Pancreas (tissue), 10 donors: ENCODE measurements around the gene USP46. TPM values are rescaled to one million over a fixed set of nuclear protein-coding genes. Genes with fewer than 3 reads are reported as not detected.

Experiments used
- ATAC-seq, 4 donors: fragments of 200-7000 bp; cut with Tn5 transposase; one replicate each; pipeline versions ENCODE4 v1.8.0 to v1.9.1; 2020; ENCODE audit warnings: mild to moderate bottlenecking in 4 of 4, moderate library complexity in 4 of 4
- DNase-seq, 6 donors: peaks; one replicate each; pipeline ENCODE4 v3.0.0-alpha.2; 2020
- FAIRE-seq: peaks from 2 replicates; lab custom pipeline; 2012; peaks lifted over from hg19 to GRCh38; lab: Jason Lieb, UNC
- H3K27ac ChIP-seq, 4 donors: fragments of 200-600 bp; sonication (generic); 1 replicate in 3 of 4; 2 replicates in 1 of 4; pipeline versions ENCODE4 v1.5.0 to v1.8.0; 2020
- H3K27me3 ChIP-seq, 4 donors: fragments of 200-600 bp; one replicate each; pipeline ENCODE4 v1.8.0; 2021
- H3K36me3 ChIP-seq, 3 donors: fragments of 200-600 bp; sonication (generic) in 1 of 3; one replicate each; pipeline versions ENCODE4 v1.5.0 to v1.8.0; 2020 to 2021
- H3K4me1 ChIP-seq, 3 donors: fragments of 200-600 bp; one replicate each; pipeline ENCODE4 v1.8.0; 2021
- H3K4me3 ChIP-seq, 4 donors: fragments of 200-600 bp; sonication (generic) in 2 of 4; one replicate each; pipeline versions ENCODE4 v1.5.0 to v1.8.0; 2020 to 2021
- H3K9me3 ChIP-seq, 4 donors: fragments of 200-600 bp; one replicate each; pipeline ENCODE4 v1.8.0; 2021
- CTCF ChIP-seq, 4 donors: fragments of 200-600 bp; sonication (generic) in 3 of 4; IDR thresholded peaks; one replicate each; pipeline versions ENCODE4 v1.5.0 to v1.8.0; 2021; ENCODE audit warnings: antibody characterized with exemption in 4 of 4
- WGBS, 2 donors: extraction: QIAGEN DNeasy Blood & Tissue Kit; methylation state at CpG; one replicate each; pipeline ENCODE4 v1.1.7; 2013; 5-methylcytosine and 5-hydroxymethylcytosine counted together
- intact Hi-C, 3 donors: fragments of 100-400 bp; cut with DNase I; formaldehyde crosslinking; loops; one replicate each; pipeline versions ENCODE4 v1.11.1 to v1.14.2; 2022
- polyA plus RNA-seq, 2 donors: library from polyadenylated mRNA; stranded (reverse); fragments of 200-250 nt; gene quantifications; one replicate each; pipeline ENCODE4 v1.2.3, GENCODE V29; 2013
- total RNA-seq, 6 donors: library from RNA; stranded (reverse); fragmentation: NEBNext Ultra II Directional in 4 of 6; extraction: Animal tissue kit (Norgen Biotek cat#: 25700) in 4 of 6; gene quantifications; one replicate each; pipeline versions ENCODE4 v1.2.1 to v1.2.4, GENCODE V29; 2021 to 2023
- donor health status: healthy with polysubstance abuse.
- donor health status: DM: no; HTN: no; CAD: no; lungs with moderate emphysema.
- donor health status: DM: no; HTN: no; CAD: no.
- donor health status: control.
- donor health status: control.
- donor health status: Bipolar disorder and iron deficiency.
- donor health status: DM: yes; HTN: yes; CAD: no.
- donor health status: DM: no; HTN: no; CAD: no.
- donor health status: DM: no; HTN: no; CAD: no.
- donor health status: DM: yes; HTN: yes; CAD: no.

USP46 gene
- total and polyA plus RNA-seq, 8 donors, result 1.5 to 12.1 (median 9.3) TPM

DNA sequence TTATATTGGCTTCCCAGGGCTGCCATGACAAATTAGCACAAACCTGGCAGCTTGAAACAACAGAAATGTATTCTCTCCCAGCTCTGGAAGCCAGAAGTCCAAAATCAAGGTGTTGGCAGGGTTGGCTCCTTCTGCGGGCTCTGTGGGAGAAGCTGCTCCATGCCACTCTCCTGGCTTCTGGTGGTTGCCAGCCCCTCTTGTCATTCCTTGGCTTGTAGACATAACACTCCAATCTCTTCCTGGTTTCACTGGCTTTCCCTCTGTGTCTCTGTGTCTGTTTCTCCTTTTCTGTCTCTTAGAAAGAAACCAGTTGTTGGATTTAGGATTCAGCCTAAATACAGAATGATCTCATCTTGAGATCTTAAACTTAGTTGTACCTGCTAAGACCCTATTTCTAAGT is 85.5 kb downstream of the USP46 start:
- intact Hi-C loops, result no loop called here
- Histone ChIP-seq H3K36me3 (no peaks in the 10 kb centered on the region), H3K9me3 (no peaks in the 10 kb centered on the region), H3K4me1 (no peaks in the 10 kb centered on the region), H3K27ac (no peak overlapping the region), H3K4me3 (no peak overlapping the region), H3K27me3 (no peaks in the 10 kb centered on the region)
- DNase-seq (no peak), FAIRE-seq (no peak), ATAC-seq (no peak)
- 93 to 100% methylated on average over 1 of the region's 1 CpG for WGBS, 2 donors
- TF ChIP-seq CTCF (IDR thresholded peaks at IDR 0.05), result no peak

DNA sequence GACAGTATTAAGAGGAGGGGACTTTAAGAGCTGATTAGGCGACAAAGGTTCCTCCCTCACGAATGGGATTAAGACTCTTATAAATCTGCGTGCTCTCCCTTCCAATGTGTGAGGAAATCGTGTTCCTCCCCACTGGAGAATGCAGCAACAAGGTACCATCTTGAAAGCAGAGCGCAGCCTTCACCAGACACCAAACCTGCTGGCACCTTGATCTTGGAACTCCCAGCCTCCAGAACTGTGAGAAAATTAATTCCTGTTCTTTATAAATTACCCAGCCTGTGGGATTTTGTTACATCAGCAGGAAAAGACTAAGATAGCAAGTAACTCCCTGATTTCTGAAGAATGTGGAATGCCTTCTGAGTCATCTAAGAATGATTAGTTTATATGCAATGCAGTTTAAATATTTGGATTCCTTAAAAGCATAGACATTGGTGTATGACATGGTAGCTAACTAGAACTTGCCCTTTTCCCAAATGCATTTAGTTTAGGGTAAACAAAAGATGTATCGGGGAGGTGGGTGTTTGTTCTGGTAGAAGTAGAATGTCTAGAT is 86.1 kb downstream of the USP46 start:
- Histone ChIP-seq H3K9me3 (no peaks in the 10 kb centered on the region), H3K4me3 (no peak overlapping the region), H3K4me1 (no peaks in the 10 kb centered on the region), H3K36me3 (no peaks in the 10 kb centered on the region), H3K27ac (no peak overlapping the region), H3K27me3 (no peaks in the 10 kb centered on the region)
- FAIRE-seq, result no peak
- 91 to 97% methylated on average over 6 of the region's 6 CpGs for WGBS, 2 donors
- no peak for TF ChIP-seq CTCF (IDR thresholded peaks at IDR 0.05)
- ATAC-seq, result no peak
- no peak for DNase-seq
- intact Hi-C loops, result no loop called here

- WGBS, 2 donors, result 89 to 95% methylated on average over 3 of the region's 3 CpGs
- no peak for FAIRE-seq
- no peak for DNase-seq
Measured at GRCh38 chr4:52568351-52568750, 90.8 kb downstream of the USP46 start.

DNA sequence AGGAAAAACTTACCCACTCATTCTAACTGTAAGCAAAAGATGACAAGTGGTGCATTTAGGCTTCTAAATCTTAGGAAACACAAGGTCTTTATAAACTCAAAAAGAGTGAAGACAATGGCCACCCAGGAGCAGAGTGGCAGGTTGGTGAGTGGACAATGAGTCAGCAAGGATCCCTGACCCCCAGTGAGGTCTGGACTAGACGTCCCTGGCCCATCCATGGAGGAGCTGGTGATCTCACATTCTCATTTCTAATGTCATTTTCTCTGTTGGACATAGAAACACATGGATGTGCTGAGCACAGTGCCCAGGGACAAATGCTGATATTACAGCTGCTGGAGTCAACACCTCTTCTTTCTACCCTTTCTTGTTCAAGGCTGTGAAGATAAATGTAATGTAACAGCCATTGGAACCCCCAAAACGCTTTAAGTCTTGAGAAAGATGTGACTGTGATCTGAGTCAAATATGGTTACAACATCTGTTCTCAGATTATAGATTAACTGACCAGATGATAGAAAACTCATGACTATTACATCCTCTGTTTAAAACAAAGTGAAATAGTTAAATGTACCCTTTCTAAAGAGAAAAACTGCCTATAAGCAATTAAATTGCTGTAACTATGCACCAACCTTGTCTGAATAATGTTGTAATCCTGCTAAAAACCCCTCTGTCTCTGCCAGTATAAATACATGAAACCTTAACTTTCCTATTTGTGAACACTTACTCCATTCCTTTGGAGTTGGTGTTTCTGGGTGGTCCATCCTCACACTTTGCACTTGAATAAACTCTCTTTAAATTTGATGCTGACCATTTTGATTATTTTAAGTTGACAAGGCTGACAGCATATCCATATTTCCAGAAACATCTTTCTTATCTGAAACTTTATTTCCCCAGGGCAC is 92.7 kb downstream of the USP46 start:
- no peaks in the 10 kb centered on the region for H3K4me1 ChIP-seq
- TF ChIP-seq CTCF (IDR thresholded peaks at IDR 0.05), result no peak
- H3K9me3 ChIP-seq, result no peaks in the 10 kb centered on the region
- no peak for ATAC-seq
- H3K4me3 ChIP-seq, result no peak overlapping the region
- 34 to 47% methylated on average over 2 of the region's 2 CpGs for WGBS, 2 donors
- H3K27ac ChIP-seq, result no peak overlapping the region
- no peaks in the 10 kb centered on the region for H3K36me3 ChIP-seq
- H3K27me3 ChIP-seq, result no peaks in the 10 kb centered on the region
- no peak for DNase-seq
- FAIRE-seq, result no peak
- intact Hi-C loops, result no loop called here

More at GRCh38 chr4:52568351-52568750, 90.8 kb downstream of the USP46 start:
- intact Hi-C loops, result no loop called here
- no peak overlapping the region for H3K27ac ChIP-seq
- H3K27me3 ChIP-seq, result no peaks in the 10 kb centered on the region
- no peak for TF ChIP-seq CTCF (IDR thresholded peaks at IDR 0.05)
- H3K36me3 ChIP-seq, result no peaks in the 10 kb centered on the region
- H3K9me3 ChIP-seq, result no peaks in the 10 kb centered on the region
- no peak overlapping the region for H3K4me3 ChIP-seq
- ATAC-seq, result no peak
- no peaks in the 10 kb centered on the region for H3K4me1 ChIP-seq

DNA sequence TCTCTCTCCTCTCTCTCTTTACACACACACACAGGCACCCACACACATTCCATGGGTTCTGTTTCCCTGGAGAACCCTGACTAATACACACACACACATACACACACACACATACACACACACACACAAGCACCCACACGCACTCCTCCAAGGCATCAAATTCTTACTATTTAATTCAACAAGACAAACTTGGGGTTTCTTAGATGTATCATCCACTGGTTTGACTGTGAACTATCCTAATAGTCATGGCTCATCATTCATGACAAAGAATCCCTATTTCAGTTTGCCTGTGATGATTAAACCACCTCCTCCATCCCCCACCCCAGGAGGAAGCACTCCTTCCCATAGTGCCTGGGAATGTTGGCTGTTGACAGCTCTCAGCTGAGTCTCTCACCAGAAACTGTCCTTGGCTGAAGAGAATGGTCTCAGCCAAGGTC is 98.2 kb downstream of the USP46 start:
- TF ChIP-seq CTCF (IDR thresholded peaks at IDR 0.05), result no peak
- no peak for FAIRE-seq
- Histone ChIP-seq H3K27me3 (no peaks in the 10 kb centered on the region), H3K4me3 (no peak overlapping the region), H3K9me3 (no peaks in the 10 kb centered on the region), H3K4me1 (no peaks in the 10 kb centered on the region), H3K36me3 (no peaks in the 10 kb centered on the region), H3K27ac (no peak overlapping the region)
- 93 to 95% methylated on average over 1 of the region's 1 CpG for WGBS, 2 donors
- intact Hi-C loops, result no loop called here
- ATAC-seq, result no peak
- DNase-seq, result no peak
